Measurements from ENCODE around the gene MAEA. TPM values are rescaled to one million over a fixed set of nuclear protein-coding genes. Genes with fewer than 3 reads are reported as not detected.

MAEA gene
- total and polyA plus RNA-seq, 2 experiments from 2014 or later: 49.8 to 99.0 TPM

- H4K20me1 ChIP-seq (replicated peaks; ENCODE audit: insufficient read depth): peaks cover 14% of the 10 kb centered on the region
- no peaks in the 10 kb centered on the region for H3K36me3 ChIP-seq (ENCODE audit: insufficient read depth)
- ATAC-seq: no peak
Observed at GRCh38 chr4:1241936-1242505, 47.7 kb upstream of the MAEA start.

More at GRCh38 chr4:1241936-1242505, 47.7 kb upstream of the MAEA start:
- Histone ChIP-seq H3K79me2 (replicated peaks; ENCODE audit: insufficient read depth) (peaks cover 66% of the 10 kb centered on the region), H2AFZ (no peak overlapping the region), H3K4me1 (ENCODE audit: insufficient read depth) (peaks cover 2% of the 10 kb centered on the region; the same call in 1 of the 2 replicates), H3K9me2 (ENCODE audit: insufficient read depth) (no peaks in the 10 kb centered on the region), H3K27ac (ENCODE audit: low read depth) (no peak overlapping the region), H3F3A (replicated peaks; ENCODE audit: low read depth) (no peaks in the 10 kb centered on the region), H3K4me2 (no peak overlapping the region), H3K4me3 (no peak overlapping the region), H3K27me3 (ENCODE audit: insufficient read depth) (no peaks in the 10 kb centered on the region)
- no peak overlapping the region for H3K27ac Mint-ChIP-seq
- no peak overlapping the region for H3K4me3 Mint-ChIP-seq
- DNase-seq (ENCODE audit: low spot score): no peak
- peaks cover 6% of the 10 kb centered on the region for H3K27me3 Mint-ChIP-seq (ENCODE audit: insufficient read depth, low read depth, poor library complexity)
- peaks cover 9% of the 10 kb centered on the region for H3K4me1 Mint-ChIP-seq
- peaks cover 21% of the 10 kb centered on the region for H3K36me3 Mint-ChIP-seq (ENCODE audit: low read depth)
- TF ChIP-seq ZNF462 (CRISPR knock-in tag; IDR thresholded peaks at IDR 0.05): no peak
- no peak for TF ChIP-seq CTCF (conservative IDR thresholded peaks at IDR 0.05; ENCODE audit: low read depth in 2 of 2)
- TF ChIP-seq ZNF331 (CRISPR knock-in tag; IDR thresholded peaks at IDR 0.05; ENCODE audit: low read depth): no peak
- no peak for TF ChIP-seq EZH2 (IDR thresholded peaks at IDR 0.05; ENCODE audit: low read depth, unreplicated experiment)
- TF ChIP-seq EZH2phosphoT487 (IDR thresholded peaks at IDR 0.05; ENCODE audit: unreplicated experiment): no peak
- TF ChIP-seq JUNB (IDR thresholded peaks at IDR 0.05; ENCODE audit: unreplicated experiment): no peak
- no peak for TF ChIP-seq POLR2AphosphoS5 (IDR thresholded peaks at IDR 0.05; ENCODE audit: low read depth)
- no peaks in the 10 kb centered on the region for H3K9me3 Mint-ChIP-seq
